Prostate gland (tissue), 2 donors: Measurements from ENCODE around the gene INPP5A. TPM values are rescaled to one million over a fixed set of nuclear protein-coding genes. Genes with fewer than 3 reads are reported as not detected.

ENCODE experiments used
- DNase-seq: peaks from one replicate; pipeline ENCODE4 v3.0.0-alpha.2; 2019; ENCODE audit warnings: low spot score
- H3K27ac ChIP-seq, 2 donors: fragments of 200-600 bp; sonication (generic); 2 replicates each; pipeline ENCODE4 v1.5.1; 2017 to 2019
- H3K27me3 ChIP-seq: fragments of 200-600 bp; sonication (generic); replicated peaks from 2 replicates; pipeline ENCODE4 v1.5.1; 2019; ENCODE audit not compliant: insufficient read depth
- H3K36me3 ChIP-seq, 2 donors: fragments of 200-600 bp; sonication (generic); 1 replicate in 1 of 2; 2 replicates in 1 of 2; pipeline versions ENCODE4 v1.5.1 to v1.8.1; 2017 to 2019
- H3K4me1 ChIP-seq: fragments of 200-600 bp; sonication (generic); replicated peaks from 2 replicates; pipeline ENCODE4 v1.5.1; 2019
- H3K4me3 ChIP-seq, 2 donors: fragments of 200-600 bp; sonication (generic); 2 replicates each; pipeline ENCODE4 v1.5.1; 2017 to 2019
- H3K9me3 ChIP-seq: fragments of 200-600 bp; sonication (generic); 2 replicates; pipeline ENCODE4 v1.5.1; 2017
- CTCF ChIP-seq, 4 experiments: fragments of 200-600 bp in 2 of 4; fragments of 450-650 bp in 2 of 4; sonication (generic) in 2 of 4; IDR thresholded peaks; 1 replicate in 3 of 4; 2 replicates in 1 of 4; pipeline ENCODE4 v1.5.1; 2016 to 2019; ENCODE audit warnings: antibody characterized with exemption in 4 of 4, mild to moderate bottlenecking in 2 of 4, moderate library complexity in 2 of 4
- POLR2A ChIP-seq: fragments of 450-650 bp; IDR thresholded peaks from one replicate; pipeline ENCODE4 v1.6.1; 2016; ENCODE audit warnings: antibody characterized with exemption, mild to moderate bottlenecking
- POLR2AphosphoS5 ChIP-seq: sonication (generic); formaldehyde crosslinking; IDR thresholded peaks from one replicate; pipeline ENCODE4 v1.6.1; 2017; ENCODE audit warnings: antibody characterized with exemption
- WGBS: methylation state at CpG from one replicate; pipeline ENCODE4 v1.1.5; 2018; 5-methylcytosine and 5-hydroxymethylcytosine counted together
- intact Hi-C: fragments of 100-400 bp; cut with DNase I; formaldehyde crosslinking; loops from one replicate; pipeline ENCODE4 v1.14.2; 2022
- total RNA-seq, 2 donors: library from RNA; depleted of rRNA; stranded (reverse); fragments of >200 nt; gene quantifications; one replicate each; pipeline ENCODE4 v1.1.0, GENCODE V29; 2016

Gene INPP5A
- total RNA-seq, 2 donors from 2014 or later: 49.5 to 83.3 TPM

- no peaks in the 10 kb centered on the region for H3K27me3 ChIP-seq
- no peak overlapping the region for H3K27ac ChIP-seq
- DNase-seq: no peak
- H3K9me3 ChIP-seq: no peaks in the 10 kb centered on the region
- no peak overlapping the region for H3K4me3 ChIP-seq
- H3K36me3 ChIP-seq: no peaks in the 10 kb centered on the region
- WGBS: 97% methylated on average over 56 of the region's 56 CpGs
- TF ChIP-seq POLR2AphosphoS5 (no peak), CTCF (IDR thresholded peaks at IDR 0.05) (no peak), POLR2A (no peak)
- peaks cover 4% of the 10 kb centered on the region for H3K4me1 ChIP-seq
- intact Hi-C loops: no loop called here
These were observed 153.4 kb downstream of the INPP5A start for GRCh38 chr10:132690821-132691610.

GRCh38 chr10:132691711-132692153 lies 154.1 kb downstream of the INPP5A start:
- Histone ChIP-seq H3K9me3 (no peaks in the 10 kb centered on the region), H3K4me3 (no peak overlapping the region), H3K27me3 (no peaks in the 10 kb centered on the region), H3K4me1 (no peaks in the 10 kb centered on the region), H3K36me3 (no peaks in the 10 kb centered on the region), H3K27ac (no peak overlapping the region)
- TF ChIP-seq POLR2A (no peak), POLR2AphosphoS5 (no peak), CTCF (IDR thresholded peaks at IDR 0.05) (no peak)
- intact Hi-C loops: no loop called here
- 97% methylated on average over 48 of the region's 48 CpGs for whole genome bisulfite sequencing
- no peak for DNase-seq

GRCh38 chr10:132692311-132692710 lies 154.7 kb downstream of the INPP5A start:
- H3K9me3 ChIP-seq: no peaks in the 10 kb centered on the region
- no peak overlapping the region for H3K4me3 ChIP-seq
- H3K27me3 ChIP-seq: no peaks in the 10 kb centered on the region
- no peak for TF ChIP-seq POLR2AphosphoS5
- TF ChIP-seq CTCF (IDR thresholded peaks at IDR 0.05): no peak
- no peak for TF ChIP-seq POLR2A
- intact Hi-C loops: no loop called here
- no peak for DNase-seq
- H3K4me1 ChIP-seq: no peaks in the 10 kb centered on the region
- H3K27ac ChIP-seq: no peak overlapping the region
- no peaks in the 10 kb centered on the region for H3K36me3 ChIP-seq
- 65% methylated on average over 2 of the region's 2 CpGs for WGBS

- H3K36me3 ChIP-seq: no peaks in the 10 kb centered on the region
- no peaks in the 10 kb centered on the region for H3K27me3 ChIP-seq
- H3K4me1 ChIP-seq: no peaks in the 10 kb centered on the region
- no peak overlapping the region for H3K4me3 ChIP-seq
- no peaks in the 10 kb centered on the region for H3K9me3 ChIP-seq
- intact Hi-C loops: no loop called here
- no peak for DNase-seq
- no peak for TF ChIP-seq CTCF (IDR thresholded peaks at IDR 0.05)
- H3K27ac ChIP-seq: no peak overlapping the region
These were observed 156.1 kb downstream of the INPP5A start for GRCh38 chr10:132693676-132694075.

GRCh38 chr10:132696204-132696603 lies 158.6 kb downstream of the INPP5A start:
- no peak for TF ChIP-seq POLR2A
- no peak for TF ChIP-seq CTCF (IDR thresholded peaks at IDR 0.05)
- TF ChIP-seq POLR2AphosphoS5: no peak
- Histone ChIP-seq H3K27me3 (no peaks in the 10 kb centered on the region), H3K27ac (no peak overlapping the region), H3K4me3 (no peak overlapping the region), H3K4me1 (peaks cover 4% of the 10 kb centered on the region), H3K9me3 (no peaks in the 10 kb centered on the region), H3K36me3 (no peaks in the 10 kb centered on the region)
- intact Hi-C loops: no loop called here
- no peak for DNase-seq
- WGBS: 69% methylated on average over 2 of the region's 2 CpGs
